Adrenal gland (tissue), 12 donors: ENCODE data around the gene STRADA. TPM values are rescaled to one million over a fixed set of nuclear protein-coding genes. Genes with fewer than 3 reads are reported as not detected.

Experiments
- DNase-seq, 7 donors: peaks; one replicate each; pipeline ENCODE4 v3.0.0-alpha.2; 2019 to 2020
- H3K27ac ChIP-seq, 5 donors: fragments of 200-600 bp; sonication (generic) in 4 of 5; 1 replicate in 3 of 5; 2 replicates in 2 of 5; pipeline versions ENCODE4 v1.5.1 to v1.8.0; 2016 to 2020; ENCODE audit warnings: mild to moderate bottlenecking in 1 of 5
- H3K27me3 ChIP-seq: fragments of 200-600 bp; 2 replicates; pipeline ENCODE4 v1.8.0; 2021
- H3K36me3 ChIP-seq, 2 donors: fragments of 200-600 bp; replicated peaks in 1 of 2; 1 replicate in 1 of 2; 2 replicates in 1 of 2; pipeline versions ENCODE4 v1.5.1 to v1.8.0; 2018 to 2022
- H3K4me1 ChIP-seq, 2 donors: fragments of 200-600 bp; replicated peaks in 1 of 2; 1 replicate in 1 of 2; 2 replicates in 1 of 2; pipeline versions ENCODE4 v1.5.1 to v1.8.0; 2018 to 2021
- H3K4me3 ChIP-seq, 4 donors: fragments of 200-600 bp; sonication (generic) in 3 of 4; one replicate each; pipeline ENCODE4 v1.5.1; 2016 to 2018
- H3K9me3 ChIP-seq, 3 donors: fragments of 200-600 bp; sonication (generic) in 1 of 3; replicated peaks in 1 of 3; 1 replicate in 2 of 3; 2 replicates in 1 of 3; pipeline versions ENCODE4 v1.5.1 to v1.8.0; 2016 to 2021
- POLR2A ChIP-seq, 2 donors: fragments of 450-650 bp; IDR thresholded peaks; one replicate each; pipeline ENCODE4 v1.6.1; 2017; ENCODE audit warnings: antibody characterized with exemption in 2 of 2, mild to moderate bottlenecking in 2 of 2, moderate library complexity in 1 of 2
- WGBS, 4 donors: extraction: QIAGEN DNeasy Blood & Tissue Kit in 2 of 4; methylation state at CpG; one replicate each; pipeline versions ENCODE4 v1.1.5 to v1.1.7; 2013 to 2017; 5-methylcytosine and 5-hydroxymethylcytosine counted together
- intact Hi-C, 2 donors: fragments of 100-400 bp; cut with DNase I; formaldehyde crosslinking; loops; one replicate each; pipeline versions ENCODE4 v1.14.1 to v1.15.0; 2022 to 2023
- polyA plus RNA-seq, 3 donors: library from polyadenylated mRNA; stranded (reverse); fragments of 200-250 nt in 2 of 3; fragments of 350-450 nt in 1 of 3; fragmentation: Illumina TruSeq in 1 of 3; extraction: RNeasy Lipid Tissue Mini Kit (QIAGEN cat#74804) in 1 of 3; gene quantifications; one replicate each; pipeline ENCODE4 v1.2.3, GENCODE V29; 2013 to 2014
- total RNA-seq, 9 donors: library from RNA; depleted of rRNA in 4 of 9; stranded (reverse); fragments of >200 nt in 4 of 9; fragments of 120-200 nt in 1 of 9; fragmentation: NEBNext Ultra II Directional in 1 of 9; extraction: Animal tissue kit (Norgen Biotek cat#: 25700) in 1 of 9; gene quantifications; one replicate each; pipeline versions ENCODE4 v1.1.0 to v1.2.4, GENCODE V29; 2013 to 2023
- TF ChIP-seq, protein P1 (sequence below), 6 experiments: fragments of 450-650 bp in 4 of 6; fragments of 200-600 bp in 2 of 6; sonication (generic) in 1 of 6; IDR thresholded peaks; 1 replicate in 5 of 6; 2 replicates in 1 of 6; pipeline versions ENCODE4 v1.5.1 to v1.8.0; 2016 to 2021; ENCODE audit warnings: antibody characterized with exemption in 6 of 6, mild to moderate bottlenecking in 2 of 6, moderate library complexity in 1 of 6
- donor health status: healthy with polysubstance abuse.
- donor health status: Bipolar disorder and iron deficiency.
- donor health status: DM: yes; HTN: yes; CAD: no.
- donor health status: DM: no; HTN: no; CAD: no.
- donor health status: DM: no; HTN: no; CAD: no.
- donor health status: DM: yes; HTN: yes; CAD: no.

STRADA gene
- total and polyA plus RNA-seq, 12 donors = 16.7 to 91.1 (median 37.5) TPM

DNA sequence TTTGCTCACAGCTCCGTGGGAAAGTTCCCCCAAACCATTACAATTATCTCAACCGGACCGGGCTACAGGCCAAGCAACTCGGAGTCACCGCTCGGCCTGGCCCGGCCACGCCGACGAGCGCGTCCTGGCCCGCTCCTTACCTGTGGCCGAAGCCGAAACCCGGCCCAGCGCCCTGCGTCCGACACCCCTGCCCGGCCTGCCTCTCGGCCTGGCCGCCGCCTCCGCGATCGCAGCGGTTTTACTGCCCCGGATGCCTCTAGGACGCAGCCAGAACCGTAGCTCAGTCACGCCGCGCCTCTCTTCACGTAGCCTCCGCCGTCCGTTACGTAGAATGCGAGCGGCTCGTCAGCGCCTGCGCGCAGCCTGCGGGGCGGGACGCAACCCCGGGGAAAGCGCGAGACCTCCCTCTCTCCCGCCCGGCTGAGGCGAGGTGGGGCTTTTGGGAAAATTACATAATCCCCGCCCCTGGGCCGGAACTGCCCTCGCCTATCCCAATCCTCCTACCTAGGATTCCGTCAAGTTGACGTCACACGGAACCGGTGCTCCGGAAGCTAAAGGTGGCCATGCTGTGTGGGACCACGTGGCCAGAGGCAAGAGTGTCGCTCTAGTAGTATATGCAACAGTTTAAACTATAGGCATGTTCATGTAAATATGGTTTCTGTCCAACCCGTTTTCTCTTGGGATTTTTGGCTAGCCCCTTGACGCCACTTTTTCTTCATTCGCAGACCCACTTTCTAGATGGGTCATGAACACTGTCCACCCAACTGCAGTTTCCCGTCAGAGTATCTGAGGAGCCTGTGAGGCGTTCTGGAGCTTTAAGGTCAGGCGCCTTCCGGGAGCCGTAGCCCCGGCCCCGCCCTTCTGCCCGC lies 31.9 kb upstream of the STRADA start, which contains the start of gene CCDC47:
TSS of gene CCDC47 (minus strand) at position 326 of the 869 bp plus-strand sequence. CDS start 7,422 bp downstream, outside the sequence.
- WGBS, 4 donors = 0% methylated on average over 19 to 74 of the region's 74 CpGs
- TF ChIP-seq, protein P1, sequence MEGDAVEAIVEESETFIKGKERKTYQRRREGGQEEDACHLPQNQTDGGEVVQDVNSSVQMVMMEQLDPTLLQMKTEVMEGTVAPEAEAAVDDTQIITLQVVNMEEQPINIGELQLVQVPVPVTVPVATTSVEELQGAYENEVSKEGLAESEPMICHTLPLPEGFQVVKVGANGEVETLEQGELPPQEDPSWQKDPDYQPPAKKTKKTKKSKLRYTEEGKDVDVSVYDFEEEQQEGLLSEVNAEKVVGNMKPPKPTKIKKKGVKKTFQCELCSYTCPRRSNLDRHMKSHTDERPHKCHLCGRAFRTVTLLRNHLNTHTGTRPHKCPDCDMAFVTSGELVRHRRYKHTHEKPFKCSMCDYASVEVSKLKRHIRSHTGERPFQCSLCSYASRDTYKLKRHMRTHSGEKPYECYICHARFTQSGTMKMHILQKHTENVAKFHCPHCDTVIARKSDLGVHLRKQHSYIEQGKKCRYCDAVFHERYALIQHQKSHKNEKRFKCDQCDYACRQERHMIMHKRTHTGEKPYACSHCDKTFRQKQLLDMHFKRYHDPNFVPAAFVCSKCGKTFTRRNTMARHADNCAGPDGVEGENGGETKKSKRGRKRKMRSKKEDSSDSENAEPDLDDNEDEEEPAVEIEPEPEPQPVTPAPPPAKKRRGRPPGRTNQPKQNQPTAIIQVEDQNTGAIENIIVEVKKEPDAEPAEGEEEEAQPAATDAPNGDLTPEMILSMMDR (IDR thresholded peaks at IDR 0.05) = no peak
- peak; percentile 96 to 99 for TF ChIP-seq POLR2A (IDR thresholded peaks at IDR 0.05)

DNA sequence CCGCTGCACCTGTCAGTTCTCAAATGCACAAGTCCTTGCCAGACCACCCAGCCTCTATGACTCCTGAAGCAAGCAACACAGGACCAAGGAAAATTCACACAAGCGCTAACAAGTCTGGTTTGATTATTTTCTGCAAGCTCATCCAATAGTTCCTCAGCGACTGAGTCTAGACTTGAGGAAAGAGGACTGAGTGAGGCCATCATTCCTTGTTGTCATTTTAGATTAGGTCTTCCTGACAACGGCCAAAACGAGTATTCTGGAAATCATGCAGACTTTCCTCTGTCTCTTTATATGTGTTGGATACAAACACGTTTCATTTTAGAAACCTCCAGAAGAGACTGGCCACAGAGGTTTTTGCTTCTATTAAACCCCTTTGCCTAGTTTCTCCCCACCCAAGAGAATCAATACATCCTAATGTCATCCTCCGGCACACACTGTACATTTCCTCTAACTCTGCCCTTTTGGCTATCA lies 31.2 kb upstream of the STRADA start:
- DNase-seq = peak in 1 of 7 donors; percentile 14
- Histone ChIP-seq H3K9me3 (no peaks in the 10 kb centered on the region), H3K4me3 (peak overlapping the region in 3 of 4 donors; percentile 63 to 86 (median 76)), H3K27ac (peak overlapping the region; percentile 91 to 99 (median 97)), H3K36me3 (peaks cover 0 to 4% of the 10 kb centered on the region in 2 donors), H3K27me3 (no peaks in the 10 kb centered on the region), H3K4me1 (peaks cover 34 to 52% of the 10 kb centered on the region in 2 donors)
- TF ChIP-seq, protein P1 (IDR thresholded peaks at IDR 0.05) = no peak
- TF ChIP-seq POLR2A (IDR thresholded peaks at IDR 0.05) = no peak
- intact Hi-C loops = no loop called here
- 2 to 7% (median 5%) methylated on average over 7 of the region's 7 CpGs for WGBS, 4 donors

More for the DNA sequence above, 31.9 kb upstream of the STRADA start, which contains the start of gene CCDC47:
- Histone ChIP-seq H3K27ac (peak within 1 kb of the TSS; percentile 91 to 99 (median 97)), H3K4me3 (peak within 1 kb of the TSS; percentile 73 to 86 (median 80)), H3K27me3 (no peaks in the 10 kb centered on the region), H3K9me3 (no peaks in the 10 kb centered on the region), H3K36me3 (peaks cover 0 to 11% of the 10 kb centered on the region in 2 donors), H3K4me1 (peaks cover 28 to 45% of the 10 kb centered on the region in 2 donors)
- intact Hi-C loops = no loop called here
- peak; percentile 99 to 100 (median 99) for DNase-seq

GRCh38 chr17:63768433-63768832 lies 26.8 kb upstream of the STRADA start:
- peaks cover 0 to 22% of the 10 kb centered on the region in 2 donors for H3K36me3 ChIP-seq
- DNase-seq = no peak
- WGBS, 4 donors = 84 to 90% (median 88%) methylated on average over 7 of the region's 7 CpGs
- no peak overlapping the region for H3K4me3 ChIP-seq
- peaks cover 24 to 39% of the 10 kb centered on the region in 2 donors for H3K4me1 ChIP-seq
- H3K9me3 ChIP-seq = no peaks in the 10 kb centered on the region
- H3K27ac ChIP-seq = no peak overlapping the region
- H3K27me3 ChIP-seq = no peaks in the 10 kb centered on the region
- intact Hi-C loops = no loop called here
- TF ChIP-seq POLR2A (IDR thresholded peaks at IDR 0.05) = no peak
- TF ChIP-seq, protein P1 (IDR thresholded peaks at IDR 0.05) = no peak

DNA sequence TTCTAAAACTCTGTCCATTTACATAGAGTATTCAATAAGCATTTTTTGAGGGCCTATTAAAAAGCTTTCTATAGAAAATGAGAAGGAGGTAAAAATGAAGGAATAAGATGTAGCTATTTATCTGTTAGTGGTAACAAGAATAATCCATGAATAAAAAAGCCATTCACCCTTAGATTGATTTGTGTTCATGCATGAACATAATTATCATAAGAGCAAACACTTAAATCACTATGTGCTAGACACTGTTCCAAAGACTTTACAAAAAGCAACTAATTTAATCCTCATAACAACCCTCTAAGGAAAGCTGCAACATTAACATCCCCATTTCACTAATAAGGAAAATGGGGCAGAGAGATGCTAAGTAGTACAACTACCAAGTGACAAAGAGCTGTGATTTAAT lies 25.2 kb upstream of the STRADA start:
- Histone ChIP-seq H3K9me3 (no peaks in the 10 kb centered on the region), H3K36me3 (peaks cover 0 to 39% of the 10 kb centered on the region in 2 donors), H3K27ac (no peak overlapping the region), H3K4me3 (no peak overlapping the region), H3K4me1 (peaks cover 18 to 30% of the 10 kb centered on the region in 2 donors), H3K27me3 (no peaks in the 10 kb centered on the region)
- TF ChIP-seq, protein P1 (IDR thresholded peaks at IDR 0.05) = no peak
- no peak for TF ChIP-seq POLR2A (IDR thresholded peaks at IDR 0.05)
- no peak for DNase-seq
- intact Hi-C loops = no loop called here
